Hair follicle dermal papilla cell (primary cell): Measurements from ENCODE around the gene KLHL7. TPM values are rescaled to one million over a fixed set of nuclear protein-coding genes. Genes with fewer than 3 reads are reported as not detected.

Source experiments
- total RNA-seq: library from RNA; depleted of rRNA; stranded (reverse); fragments of >200 nt; gene quantifications from 2 replicates; pipeline ENCODE4 v1.2.3, GENCODE V29; 2012

Gene KLHL7
- total RNA-seq: 42.5 TPM in 2 replicates

DNA sequence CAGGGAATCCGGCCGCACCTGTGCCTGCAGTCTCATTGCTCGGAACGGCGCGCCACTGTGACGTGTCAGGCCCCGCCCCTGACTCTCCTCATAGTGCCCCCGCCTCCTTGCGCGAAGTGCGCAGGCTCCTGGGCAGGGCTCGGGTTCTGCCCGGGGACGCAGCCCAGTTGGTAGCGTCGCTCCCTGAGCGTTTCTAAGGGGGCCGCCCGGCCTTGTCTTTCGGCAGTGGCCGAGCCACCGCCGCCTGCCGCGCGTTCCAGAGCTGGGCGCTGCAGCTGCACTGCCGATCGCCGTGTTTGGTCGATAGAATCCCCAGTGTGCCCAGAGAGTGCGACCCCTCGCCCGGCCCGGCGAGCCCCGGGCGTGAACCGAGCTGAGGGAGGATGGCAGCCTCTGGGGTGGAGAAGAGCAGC is at the start of gene KLHL7:
TSS of gene KLHL7 (plus strand) at position 142 of the 413 bp plus-strand sequence. CDS start at position 384, 242 bp downstream.

GRCh38 chr7:23181684-23182553 is 76.3 kb downstream of the KLHL7 start, which contains the start of gene NUP42:
Gene NUP42 (plus strand): TSS chr7:23182048. CDS start chr7:23182086, 38 bp downstream.

Other genes starting within 250 kb of the KLHL7 start
- 73.5 and 96.5 TPM in 2 replicates for gene HYCC1, start 91.7 kb upstream of the KLHL7 start, total RNA-seq
- gene NUP42, start 76.3 kb downstream of the KLHL7 start, total RNA-seq: 21.9 and 40.1 TPM in 2 replicates
- gene GPNMB, start 141.0 kb downstream of the KLHL7 start, total RNA-seq: 284 and 331 TPM in 2 replicates
- 24.8 and 26.8 TPM in 2 replicates for gene MALSU1, start 193.6 kb downstream of the KLHL7 start, total RNA-seq